ENCODE data around the gene VDAC1.

Gene VDAC1

DNA sequence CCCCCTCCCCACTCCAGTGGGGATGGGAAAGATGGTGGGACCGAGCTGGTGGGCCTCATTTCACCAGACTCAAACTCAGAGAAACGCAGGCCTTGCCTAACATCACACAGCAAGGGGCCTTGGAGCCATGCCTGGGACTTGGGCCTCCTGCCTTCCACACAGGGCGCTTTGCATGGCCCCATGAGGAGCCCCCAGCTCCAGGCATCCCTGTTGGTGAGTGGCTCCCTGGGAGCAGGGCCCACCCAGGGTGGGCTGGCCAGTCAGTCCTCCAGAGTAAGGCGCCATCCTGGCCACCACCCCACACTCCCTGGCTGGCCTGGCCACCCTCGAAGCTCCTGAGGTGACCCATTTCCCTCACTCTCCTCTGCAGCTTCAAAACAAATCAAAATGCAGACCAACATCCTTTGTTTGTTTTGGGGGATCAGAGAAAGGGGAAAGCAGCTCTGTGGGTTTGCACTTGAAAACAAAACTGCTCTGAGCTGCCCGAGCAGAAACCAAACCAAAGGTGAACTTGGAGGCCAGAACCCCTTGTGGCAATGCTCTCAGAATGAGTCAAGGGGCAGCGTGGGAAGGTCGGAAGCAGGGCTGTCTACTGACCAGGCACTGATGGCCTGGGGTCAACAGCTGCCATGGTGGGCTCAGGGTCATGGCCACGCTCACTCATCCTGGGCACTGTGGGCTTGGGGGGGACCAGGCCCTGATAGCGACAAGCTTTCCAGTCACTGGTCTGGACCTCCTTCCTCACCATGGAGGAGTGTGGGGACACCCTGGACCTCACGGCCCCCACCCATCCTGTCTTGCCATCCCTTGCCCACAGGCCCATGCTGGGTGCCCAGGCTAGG is 37.0 kb upstream of the VDAC1 start:
- H3K9me3 ChIP-seq (ENCODE audit: insufficient read depth, low read length, severe bottlenecking), result no peaks in the 10 kb centered on the region
- ATAC-seq (ENCODE audit: insufficient read depth, low read depth), result no peak

DNA sequence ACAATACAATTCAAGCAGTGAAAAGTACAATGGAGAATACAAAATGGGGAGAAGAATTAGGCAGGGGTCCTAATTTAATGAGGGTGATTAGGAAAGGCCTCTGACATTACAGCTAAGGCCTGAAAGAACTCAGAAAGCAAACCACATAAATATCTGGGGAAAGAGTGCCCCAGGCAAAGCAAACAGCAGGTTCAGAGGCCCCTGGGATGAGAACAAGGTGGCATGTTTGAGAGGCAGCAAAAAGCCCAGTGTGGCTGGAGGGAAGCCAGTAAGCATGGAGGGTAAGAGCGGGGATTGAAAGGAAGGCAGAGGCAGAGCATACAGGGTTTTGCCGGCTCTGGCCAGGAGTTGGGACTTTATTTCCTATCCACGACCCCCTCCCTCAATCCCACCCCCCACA is 33.4 kb upstream of the VDAC1 start:
- no peak overlapping the region for H2AFZ ChIP-seq (ENCODE audit: low read depth, low read length)
- H4K20me1 ChIP-seq (ENCODE audit: insufficient read depth, low read length), result no peaks in the 10 kb centered on the region
- DNase-seq (no peak), ATAC-seq (ENCODE audit: insufficient read depth, low read depth) (no peak)
- no peak overlapping the region for H3K27ac ChIP-seq (ENCODE audit: low read length)
- no peak overlapping the region for H3K4me2 ChIP-seq (ENCODE audit: insufficient read depth, low read length)
- no peak overlapping the region for H3K9ac ChIP-seq (ENCODE audit: low read depth, low read length)
- no peaks in the 10 kb centered on the region for H3K36me3 ChIP-seq (ENCODE audit: insufficient read depth, low read length)
- H3K4me1 ChIP-seq (ENCODE audit: insufficient read depth, low read length), result peaks cover 3% of the 10 kb centered on the region; the same call in 1 of the 2 replicates
- H3K79me2 ChIP-seq (ENCODE audit: insufficient read depth, low read length), result no peaks in the 10 kb centered on the region
- no peaks in the 10 kb centered on the region for H3K9me3 ChIP-seq (ENCODE audit: insufficient read depth, low read length, severe bottlenecking)
- H3K4me3 ChIP-seq (ENCODE audit: low read depth in 1 of 2, low read length in 2 of 2), result no peak overlapping the region
- TF ChIP-seq, protein P1, sequence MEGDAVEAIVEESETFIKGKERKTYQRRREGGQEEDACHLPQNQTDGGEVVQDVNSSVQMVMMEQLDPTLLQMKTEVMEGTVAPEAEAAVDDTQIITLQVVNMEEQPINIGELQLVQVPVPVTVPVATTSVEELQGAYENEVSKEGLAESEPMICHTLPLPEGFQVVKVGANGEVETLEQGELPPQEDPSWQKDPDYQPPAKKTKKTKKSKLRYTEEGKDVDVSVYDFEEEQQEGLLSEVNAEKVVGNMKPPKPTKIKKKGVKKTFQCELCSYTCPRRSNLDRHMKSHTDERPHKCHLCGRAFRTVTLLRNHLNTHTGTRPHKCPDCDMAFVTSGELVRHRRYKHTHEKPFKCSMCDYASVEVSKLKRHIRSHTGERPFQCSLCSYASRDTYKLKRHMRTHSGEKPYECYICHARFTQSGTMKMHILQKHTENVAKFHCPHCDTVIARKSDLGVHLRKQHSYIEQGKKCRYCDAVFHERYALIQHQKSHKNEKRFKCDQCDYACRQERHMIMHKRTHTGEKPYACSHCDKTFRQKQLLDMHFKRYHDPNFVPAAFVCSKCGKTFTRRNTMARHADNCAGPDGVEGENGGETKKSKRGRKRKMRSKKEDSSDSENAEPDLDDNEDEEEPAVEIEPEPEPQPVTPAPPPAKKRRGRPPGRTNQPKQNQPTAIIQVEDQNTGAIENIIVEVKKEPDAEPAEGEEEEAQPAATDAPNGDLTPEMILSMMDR (IDR thresholded peaks at IDR 0.05; ENCODE audit: borderline replicate concordance, extremely low read depth, low read length, poor library complexity, severe bottlenecking), result no peak
- no peak for TF ChIP-seq EZH2 (IDR thresholded peaks at IDR 0.05; ENCODE audit: borderline replicate concordance, low read depth, low read length, severe bottlenecking)
- no peaks in the 10 kb centered on the region for H3K27me3 ChIP-seq (ENCODE audit: insufficient read depth, low read length, poor library complexity)

More for the DNA sequence above, 37.0 kb upstream of the VDAC1 start:
- H3K9ac ChIP-seq (ENCODE audit: low read depth, low read length), result no peak overlapping the region
- no peaks in the 10 kb centered on the region for H4K20me1 ChIP-seq (ENCODE audit: insufficient read depth, low read length)
- no peaks in the 10 kb centered on the region for H3K36me3 ChIP-seq (ENCODE audit: insufficient read depth, low read length)
- DNase-seq, result no peak
- no peaks in the 10 kb centered on the region for H3K79me2 ChIP-seq (ENCODE audit: insufficient read depth, low read length)
- H3K4me2 ChIP-seq (ENCODE audit: insufficient read depth, low read length), result no peak overlapping the region
- H3K27me3 ChIP-seq (ENCODE audit: insufficient read depth, low read length, poor library complexity), result no peaks in the 10 kb centered on the region
- peaks cover 3% of the 10 kb centered on the region; the same call in 1 of the 2 replicates for H3K4me1 ChIP-seq (ENCODE audit: insufficient read depth, low read length)
- TF ChIP-seq, protein P1 (IDR thresholded peaks at IDR 0.05; ENCODE audit: borderline replicate concordance, extremely low read depth, low read length, poor library complexity, severe bottlenecking), result no peak
- H3K4me3 ChIP-seq (ENCODE audit: low read depth in 1 of 2, low read length in 2 of 2), result no peak overlapping the region
- no peak overlapping the region for H2AFZ ChIP-seq (ENCODE audit: low read depth, low read length)
- no peak overlapping the region for H3K27ac ChIP-seq (ENCODE audit: low read length)

DNA sequence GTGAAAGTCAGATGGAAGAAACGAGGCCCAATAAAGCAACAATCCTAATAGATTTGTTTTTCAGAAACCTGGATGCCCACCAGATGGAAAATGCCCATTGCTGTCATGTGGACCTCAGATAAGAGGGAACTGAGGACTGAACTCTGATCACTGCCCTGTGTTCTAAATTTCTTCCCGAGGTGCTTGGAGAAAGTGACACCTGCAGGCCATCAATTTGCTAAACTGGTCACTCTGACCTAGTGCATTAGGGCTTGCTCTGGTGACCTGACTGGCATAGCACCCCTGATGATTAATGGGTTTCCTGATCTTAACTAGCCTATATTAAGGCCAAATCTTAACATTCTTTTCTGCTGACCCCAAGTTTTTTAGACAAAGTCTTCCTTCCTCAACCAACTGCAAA is 32.4 kb upstream of the VDAC1 start:
- TF ChIP-seq, protein P1 (IDR thresholded peaks at IDR 0.05; ENCODE audit: borderline replicate concordance, extremely low read depth, low read length, poor library complexity, severe bottlenecking), result no peak
- TF ChIP-seq EZH2 (IDR thresholded peaks at IDR 0.05; ENCODE audit: borderline replicate concordance, low read depth, low read length, severe bottlenecking), result no peak
- no peaks in the 10 kb centered on the region for H4K20me1 ChIP-seq (ENCODE audit: insufficient read depth, low read length)
- DNase-seq (no peak), ATAC-seq (ENCODE audit: insufficient read depth, low read depth) (no peak)
- H3K27ac ChIP-seq (ENCODE audit: low read length), result no peak overlapping the region
- H2AFZ ChIP-seq (ENCODE audit: low read depth, low read length), result no peak overlapping the region
- H3K4me1 ChIP-seq (ENCODE audit: insufficient read depth, low read length), result peaks cover 3% of the 10 kb centered on the region; the same call in 1 of the 2 replicates
- H3K36me3 ChIP-seq (ENCODE audit: insufficient read depth, low read length), result no peaks in the 10 kb centered on the region
- H3K4me3 ChIP-seq (ENCODE audit: low read depth in 1 of 2, low read length in 2 of 2), result no peak overlapping the region
- no peaks in the 10 kb centered on the region for H3K27me3 ChIP-seq (ENCODE audit: insufficient read depth, low read length, poor library complexity)
- H3K9ac ChIP-seq (ENCODE audit: low read depth, low read length), result no peak overlapping the region
- H3K4me2 ChIP-seq (ENCODE audit: insufficient read depth, low read length), result no peak overlapping the region
- H3K9me3 ChIP-seq (ENCODE audit: insufficient read depth, low read length, severe bottlenecking), result no peaks in the 10 kb centered on the region
- no peaks in the 10 kb centered on the region for H3K79me2 ChIP-seq (ENCODE audit: insufficient read depth, low read length)
